HepG2 (cell line): ENCODE data around the gene UAP1L1. TPM values are rescaled to one million over a fixed set of nuclear protein-coding genes. Genes with fewer than 3 reads are reported as not detected.

Source experiments
- ATAC-seq: fragments of 200-7000 bp; cut with Tn5 transposase; 3 replicates; pipeline ENCODE4 v1.9.1; 2020; ENCODE audit warnings: mild to moderate bottlenecking, moderate library complexity
- BruUV-seq: library from RNA; stranded (reverse); fragments of 400-500 nt; replicated peaks from 2 replicates; lab custom pipeline; 2021; lab: Mats Ljungman, UMichigan
- CTCF ChIA-PET: fragments of 300-600 bp; formaldehyde crosslinking; extraction: SDS; loops from one replicate; lab custom pipeline; 2021; ENCODE audit warnings: low total read pairs, inconsistent platforms, low intra/inter-chr PET ratio; lab: Yijun Ruan, JAX
- POLR2A ChIA-PET: fragments of 350-600 bp; sonication (Branson Sonifier 250); formaldehyde crosslinking; loops from one replicate; lab custom pipeline; 2020; ENCODE audit warnings: antibody characterized with exemption, inconsistent platforms; lab: Yijun Ruan, JAX
- DNase-seq: peaks from one replicate; pipeline ENCODE4 v3.0.0-alpha.2; 2015; ENCODE audit warnings: low spot score
- FAIRE-seq: peaks from 3 replicates; lab custom pipeline; 2011; peaks lifted over from hg19 to GRCh38; lab: Jason Lieb, UNC
- H2AFZ ChIP-seq: one replicate; pipeline ENCODE4 v1.6.1; 2011; ENCODE audit warnings: low read length, inconsistent platforms
- H3K27ac ChIP-seq: fragments of 300-600 bp; 3 replicates; pipeline ENCODE4 v1.8.0; 2011; ENCODE audit warnings: mixed run types, mild to moderate bottlenecking, mixed read lengths, low read length, inconsistent platforms; ENCODE audit not compliant: insufficient read depth; ENCODE audit errors: extremely low read length
- H3K27me3 ChIP-seq, 2 experiments: fragments of 200-600 bp in 1 of 2; 2 replicates in 1 of 2; 3 replicates in 1 of 2; pipeline versions ENCODE4 v1.6.0 to v1.8.0; 2011; ENCODE audit warnings: low read length in 2 of 2, mild to moderate bottlenecking in 2 of 2, moderate library complexity in 2 of 2, inconsistent platforms in 1 of 2; ENCODE audit not compliant: insufficient read depth in 2 of 2, control insufficient read depth in 1 of 2
- H3K36me3 ChIP-seq, 2 experiments: fragments of 200-600 bp in 1 of 2; replicated peaks in 1 of 2; 2 replicates in 1 of 2; 3 replicates in 1 of 2; pipeline versions ENCODE4 v1.5.1 to v1.8.0; 2011; ENCODE audit warnings: low read length in 2 of 2, inconsistent platforms in 1 of 2; ENCODE audit not compliant: insufficient read depth in 2 of 2, control insufficient read depth in 1 of 2
- H3K4me1 ChIP-seq: 2 replicates; pipeline ENCODE4 v1.5.1; 2012; ENCODE audit warnings: low read length, inconsistent platforms; ENCODE audit not compliant: insufficient read depth
- H3K4me2 ChIP-seq: 2 replicates; pipeline ENCODE4 v1.6.0; 2011; ENCODE audit warnings: low read depth, low read length, inconsistent platforms
- H3K4me3 ChIP-seq, 3 experiments: fragments of 200-600 bp in 1 of 3; sonication (generic), shearing (Covaris generic) in 1 of 3; replicated peaks in 1 of 3; 2 replicates each; pipeline ENCODE4 v1.5.1; 2011 to 2016; ENCODE audit warnings: low read length in 3 of 3, inconsistent platforms in 2 of 3, low read depth in 2 of 3, mild to moderate bottlenecking in 2 of 3, control low read depth in 1 of 3, mixed read lengths in 1 of 3; ENCODE audit not compliant: insufficient read depth in 1 of 3
- H3K79me2 ChIP-seq: one replicate; pipeline ENCODE4 v1.6.1; 2011; ENCODE audit warnings: low read length, inconsistent platforms; ENCODE audit not compliant: insufficient read depth
- H3K9ac ChIP-seq: 2 replicates; pipeline ENCODE4 v1.6.0; 2011; ENCODE audit warnings: mild to moderate bottlenecking, low read depth, low read length, inconsistent platforms; ENCODE audit not compliant: insufficient read depth
- H3K9me3 ChIP-seq: 2 replicates; pipeline ENCODE4 v1.5.1; 2012; ENCODE audit warnings: mild to moderate bottlenecking, low read length
- H4K20me1 ChIP-seq: 2 replicates; pipeline ENCODE4 v1.6.0; 2011; ENCODE audit warnings: inconsistent platforms, mild to moderate bottlenecking, low read length, moderate library complexity; ENCODE audit not compliant: insufficient read depth
- AGO1 ChIP-seq: fragments of 200-400 bp; formaldehyde crosslinking; IDR thresholded peaks from 2 replicates; pipeline ENCODE4 v1.6.1; 2017; ENCODE audit warnings: mild to moderate bottlenecking, low read depth, low read length, moderate library complexity; ENCODE audit not compliant: poor library complexity, severe bottlenecking
- EHMT2 ChIP-seq: fragments of 200-600 bp; sonication (generic); IDR thresholded peaks from 2 replicates; pipeline ENCODE4 v1.7.0; 2017; ENCODE audit warnings: antibody characterized with exemption, low read depth, low read length, borderline replicate concordance
- JUND ChIP-seq: sonication (generic); formaldehyde crosslinking; IDR thresholded peaks from 2 replicates; pipeline ENCODE4 v1.8.0; 2022; ENCODE audit warnings: mild to moderate bottlenecking, missing genetic modification reagents
- SP2 ChIP-seq: sonication (generic); formaldehyde crosslinking; IDR thresholded peaks from 2 replicates; pipeline ENCODE4 v1.5.1; 2020; ENCODE audit warnings: mild to moderate bottlenecking, missing genetic modification reagents
- TGIF2 ChIP-seq: IDR thresholded peaks from 2 replicates; pipeline ENCODE4 v1.6.1; 2016; ENCODE audit warnings: control low read depth, missing compliant biosample characterization
- ZNF780A ChIP-seq: sonication (generic); formaldehyde crosslinking; IDR thresholded peaks from 2 replicates; pipeline ENCODE4 v1.8.0; 2022; ENCODE audit warnings: mild to moderate bottlenecking, missing genetic modification reagents, moderate library complexity
- ZSCAN22 ChIP-seq: sonication (generic); formaldehyde crosslinking; IDR thresholded peaks from 2 replicates; pipeline ENCODE4 v1.4.0; 2020; ENCODE audit warnings: mild to moderate bottlenecking, missing genetic modification reagents
- WGBS: methylation state at CpG from one replicate; pipeline ENCODE4 v1.1.6; 2017; ENCODE audit warnings: low lambda C conversion rate; 5-methylcytosine and 5-hydroxymethylcytosine counted together
- in situ Hi-C: cut with HindIII; loops from 2 replicates; pipeline ENCODE4 v1.10.0; 2017; ENCODE audit warnings: low pct_unique_long_range_greater_than_20kb; ENCODE audit not compliant: extremely low pct_ligation_motif_present
- intact Hi-C: fragments of 100-400 bp; cut with micrococcal nuclease; formaldehyde crosslinking; loops from one replicate; pipeline ENCODE4 v1.10.0; 2022; ENCODE audit not compliant: unreplicated experiment
- polyA plus RNA-seq, 8 experiments: library from polyadenylated mRNA; depleted of rRNA in 3 of 8; stranded (reverse) in 7 of 8; unstranded in 1 of 8; fragments of >200 nt; fragmentation: Illumina TruSeq in 4 of 8; extraction: Trizol in 4 of 8; gene quantifications; 2 replicates each; pipeline versions ENCODE4 v1.2.1 to v1.2.3, GENCODE V29; 2011 to 2016; ENCODE audit warnings: low read depth in 4 of 8, missing spikeins in 1 of 8, mixed read lengths in 1 of 8; ENCODE audit not compliant: insufficient read depth in 1 of 8
- total RNA-seq, 5 experiments: library from RNA; depleted of rRNA; stranded (reverse); fragments of >200 nt; fragmentation: Illumina TruSeq; extraction: Trizol; gene quantifications; 2 replicates each; pipeline ENCODE4 v1.2.3, GENCODE V29; 2016; ENCODE audit warnings: low read depth in 1 of 5
- TF ChIP-seq, protein P1 (sequence below): sonication (generic); formaldehyde crosslinking; IDR thresholded peaks from 2 replicates; pipeline ENCODE4 v1.4.0; 2020; ENCODE audit warnings: missing genetic modification reagents, borderline replicate concordance
- TF ChIP-seq, protein P2 (sequence below): sonication (generic); formaldehyde crosslinking; IDR thresholded peaks from one replicate; pipeline ENCODE4 v1.5.1; 2020; ENCODE audit warnings: mild to moderate bottlenecking, missing genetic modification reagents; ENCODE audit errors: not compliant biosample characterization

UAP1L1 gene
- total and polyA plus RNA-seq, 2 of the 13 experiments (the other 11 are each of a cell fraction or from before 2014, with no cell fraction given): 5.4 to 6.4 TPM

DNA sequence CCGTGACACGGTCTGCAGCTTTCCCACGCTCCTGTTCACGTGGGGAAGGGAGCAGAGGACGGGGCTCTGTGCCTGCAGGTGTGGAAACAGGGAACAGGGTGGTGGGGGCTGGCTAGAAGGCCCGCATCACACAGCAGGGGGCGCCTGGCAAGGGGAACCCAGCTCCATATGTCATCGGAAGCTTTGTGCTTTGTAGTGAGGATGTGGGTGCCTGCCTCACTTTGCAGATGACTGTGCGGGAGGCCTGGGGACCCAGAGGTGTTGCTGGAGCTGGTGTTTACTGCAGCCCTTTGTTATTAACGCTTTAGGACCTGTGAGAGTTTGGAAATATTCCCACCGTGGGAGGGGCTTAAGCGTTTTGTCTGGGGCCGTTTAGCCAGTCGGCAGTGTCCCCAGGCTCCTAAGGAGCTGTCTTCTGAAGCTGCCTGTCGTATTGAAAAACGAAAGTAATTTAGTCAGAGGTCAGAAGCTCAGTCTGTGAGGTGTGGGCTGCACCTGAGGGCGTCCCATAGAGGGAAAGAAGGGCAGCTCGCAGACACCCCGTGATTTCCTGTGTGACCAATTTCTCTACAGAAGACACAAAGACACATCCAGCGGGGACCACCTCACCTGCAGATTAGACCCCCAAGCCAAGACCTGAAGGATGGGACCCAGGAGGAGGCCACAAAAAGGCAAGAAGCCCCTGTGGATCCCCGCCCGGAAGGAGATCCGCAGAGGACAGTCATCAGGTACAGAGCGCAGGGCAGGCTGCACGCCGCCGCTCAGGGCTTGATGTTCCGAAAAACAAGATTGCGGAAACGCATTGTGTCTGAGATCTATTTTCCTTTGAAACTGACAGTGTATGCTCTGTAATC is 18.6 kb downstream of the UAP1L1 start (continued):
- no peak for TF ChIP-seq ZSCAN22
- TF ChIP-seq ZNF780A (CRISPR knock-in tag): no peak
- TF ChIP-seq AGO1: no peak
- TF ChIP-seq SP2: no peak
- TF ChIP-seq EHMT2: no peak
- no peak for TF ChIP-seq JUND (CRISPR knock-in tag)
- no peak for TF ChIP-seq TGIF2 (CRISPR knock-in tag)

DNA sequence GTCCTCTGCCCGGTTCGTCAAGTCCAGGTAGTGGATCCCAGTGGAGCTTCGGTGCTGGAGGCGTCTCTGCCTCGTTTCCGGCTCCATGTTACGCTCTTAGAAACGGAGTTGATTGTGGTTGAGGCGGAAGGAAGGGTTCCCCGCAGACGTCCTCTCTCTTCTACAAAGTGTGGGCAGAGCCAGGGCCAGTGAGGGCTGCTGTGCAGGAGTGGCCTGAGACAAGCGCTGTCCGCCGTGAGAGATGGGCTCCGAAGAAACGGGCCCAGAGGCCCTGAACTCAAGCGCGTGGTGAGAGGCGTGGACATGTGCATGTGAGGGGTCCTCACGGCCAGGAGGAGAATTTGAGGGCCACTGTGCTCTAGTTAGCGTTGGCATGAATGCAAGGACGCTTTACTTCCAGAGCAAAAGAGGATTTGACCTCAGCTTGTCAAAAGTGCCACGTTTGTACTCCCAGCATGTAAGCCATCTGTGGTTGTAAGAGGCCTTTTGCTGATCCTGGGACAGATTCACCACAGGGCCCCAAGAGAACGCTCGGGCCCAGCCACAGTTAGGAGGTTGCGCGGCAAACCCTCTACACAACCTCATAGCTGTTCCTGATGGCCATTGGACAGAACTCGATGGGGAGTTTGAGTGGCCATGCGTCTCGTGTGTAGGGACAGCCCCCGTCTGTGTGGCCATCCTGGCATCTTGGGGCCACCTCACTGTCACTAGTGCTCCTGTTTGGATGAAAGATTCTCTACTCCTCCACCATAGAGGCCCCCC is 19.6 kb downstream of the UAP1L1 start:
- no peak for ATAC-seq
- H3K9ac ChIP-seq: no peak overlapping the region
- 97% methylated on average over 24 of the region's 31 CpGs for WGBS
- in situ Hi-C loops: no loop called here
- H3K4me3 ChIP-seq: no peak overlapping the region
- intact Hi-C loops: no loop called here
- H2AFZ ChIP-seq: no peak overlapping the region
- POLR2A ChIA-PET: interaction anchor here (1.1 kb wide), 1 partner anchor 15 kb away, joined by 3 read pairs; no protein-coding TSS in a partner anchor
- no peaks in the 10 kb centered on the region for H3K4me1 ChIP-seq
- FAIRE-seq: no peak
- H3K4me2 ChIP-seq: no peak overlapping the region
- CTCF ChIA-PET: no interaction called here
- H3K9me3 ChIP-seq: no peaks in the 10 kb centered on the region
- no peak overlapping the region for H3K27ac ChIP-seq
- H3K79me2 ChIP-seq: no peaks in the 10 kb centered on the region
- BruUV-seq: no TSS peak
- no peaks in the 10 kb centered on the region for H3K27me3 ChIP-seq
- no peak for DNase-seq
- peaks cover 15 to 55% of the 10 kb centered on the region in 2 experiments for H3K36me3 ChIP-seq
- H4K20me1 ChIP-seq: no peaks in the 10 kb centered on the region
- TF ChIP-seq, protein P1, sequence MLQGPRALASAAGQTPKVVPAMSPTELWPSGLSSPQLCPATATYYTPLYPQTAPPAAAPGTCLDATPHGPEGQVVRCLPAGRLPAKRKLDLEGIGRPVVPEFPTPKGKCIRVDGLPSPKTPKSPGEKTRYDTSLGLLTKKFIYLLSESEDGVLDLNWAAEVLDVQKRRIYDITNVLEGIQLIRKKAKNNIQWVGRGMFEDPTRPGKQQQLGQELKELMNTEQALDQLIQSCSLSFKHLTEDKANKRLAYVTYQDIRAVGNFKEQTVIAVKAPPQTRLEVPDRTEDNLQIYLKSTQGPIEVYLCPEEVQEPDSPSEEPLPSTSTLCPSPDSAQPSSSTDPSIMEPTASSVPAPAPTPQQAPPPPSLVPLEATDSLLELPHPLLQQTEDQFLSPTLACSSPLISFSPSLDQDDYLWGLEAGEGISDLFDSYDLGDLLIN: no peak
- TF ChIP-seq, protein P2, sequence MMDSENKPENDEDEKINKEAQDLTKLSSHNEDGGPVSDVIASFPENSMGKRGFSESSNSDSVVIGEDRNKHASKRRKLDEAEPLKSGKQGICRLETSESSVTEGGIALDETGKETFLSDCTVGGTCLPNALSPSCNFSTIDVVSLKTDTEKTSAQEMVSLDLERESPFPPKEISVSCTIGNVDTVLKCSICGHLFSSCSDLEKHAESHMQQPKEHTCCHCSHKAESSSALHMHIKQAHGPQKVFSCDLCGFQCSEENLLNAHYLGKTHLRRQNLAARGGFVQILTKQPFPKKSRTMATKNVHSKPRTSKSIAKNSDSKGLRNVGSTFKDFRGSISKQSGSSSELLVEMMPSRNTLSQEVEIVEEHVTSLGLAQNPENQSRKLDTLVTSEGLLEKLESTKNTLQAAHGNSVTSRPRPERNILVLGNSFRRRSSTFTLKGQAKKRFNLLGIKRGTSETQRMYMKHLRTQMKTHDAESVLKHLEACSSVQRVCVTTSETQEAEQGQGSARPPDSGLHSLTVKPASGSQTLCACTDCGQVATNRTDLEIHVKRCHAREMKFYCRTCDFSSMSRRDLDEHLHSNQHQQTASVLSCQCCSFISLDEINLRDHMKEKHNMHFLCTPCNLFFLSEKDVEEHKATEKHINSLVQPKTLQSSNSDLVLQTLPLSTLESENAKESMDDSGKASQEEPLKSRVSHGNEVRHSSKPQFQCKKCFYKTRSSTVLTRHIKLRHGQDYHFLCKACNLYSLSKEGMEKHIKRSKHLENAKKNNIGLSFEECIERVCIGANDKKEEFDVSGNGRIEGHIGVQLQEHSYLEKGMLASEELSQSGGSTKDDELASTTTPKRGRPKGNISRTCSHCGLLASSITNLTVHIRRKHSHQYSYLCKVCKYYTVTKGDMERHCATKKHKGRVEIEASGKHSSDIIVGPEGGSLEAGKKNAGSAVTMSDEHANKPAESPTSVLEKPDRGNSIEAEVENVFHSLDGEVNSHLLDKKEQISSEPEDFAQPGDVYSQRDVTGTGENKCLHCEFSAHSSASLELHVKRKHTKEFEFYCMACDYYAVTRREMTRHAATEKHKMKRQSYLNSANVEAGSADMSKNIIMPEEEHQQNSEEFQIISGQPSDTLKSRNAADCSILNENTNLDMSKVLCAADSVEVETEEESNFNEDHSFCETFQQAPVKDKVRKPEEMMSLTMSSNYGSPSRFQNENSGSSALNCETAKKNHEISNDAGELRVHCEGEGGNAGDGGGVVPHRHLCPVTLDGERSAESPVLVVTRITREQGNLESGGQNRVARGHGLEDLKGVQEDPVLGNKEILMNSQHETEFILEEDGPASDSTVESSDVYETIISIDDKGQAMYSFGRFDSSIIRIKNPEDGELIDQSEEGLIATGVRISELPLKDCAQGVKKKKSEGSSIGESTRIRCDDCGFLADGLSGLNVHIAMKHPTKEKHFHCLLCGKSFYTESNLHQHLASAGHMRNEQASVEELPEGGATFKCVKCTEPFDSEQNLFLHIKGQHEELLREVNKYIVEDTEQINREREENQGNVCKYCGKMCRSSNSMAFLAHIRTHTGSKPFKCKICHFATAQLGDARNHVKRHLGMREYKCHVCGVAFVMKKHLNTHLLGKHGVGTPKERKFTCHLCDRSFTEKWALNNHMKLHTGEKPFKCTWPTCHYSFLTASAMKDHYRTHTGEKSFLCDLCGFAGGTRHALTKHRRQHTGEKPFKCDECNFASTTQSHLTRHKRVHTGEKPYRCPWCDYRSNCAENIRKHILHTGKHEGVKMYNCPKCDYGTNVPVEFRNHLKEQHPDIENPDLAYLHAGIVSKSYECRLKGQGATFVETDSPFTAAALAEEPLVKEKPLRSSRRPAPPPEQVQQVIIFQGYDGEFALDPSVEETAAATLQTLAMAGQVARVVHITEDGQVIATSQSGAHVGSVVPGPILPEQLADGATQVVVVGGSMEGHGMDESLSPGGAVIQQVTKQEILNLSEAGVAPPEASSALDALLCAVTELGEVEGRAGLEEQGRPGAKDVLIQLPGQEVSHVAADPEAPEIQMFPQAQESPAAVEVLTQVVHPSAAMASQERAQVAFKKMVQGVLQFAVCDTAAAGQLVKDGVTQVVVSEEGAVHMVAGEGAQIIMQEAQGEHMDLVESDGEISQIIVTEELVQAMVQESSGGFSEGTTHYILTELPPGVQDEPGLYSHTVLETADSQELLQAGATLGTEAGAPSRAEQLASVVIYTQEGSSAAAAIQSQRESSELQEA (CRISPR knock-in tag): no peak
- TF ChIP-seq, all 625 proteins: peak for 0
